GM23338 (cell line): ENCODE measurements around the gene CLDN11. TPM values are rescaled to one million over a fixed set of nuclear protein-coding genes. Genes with fewer than 3 reads are reported as not detected.
A peak's percentile ranks its signal among the peaks of the same experiment; 100 is the strongest.

Experiments used
- ATAC-seq: fragments of 200-7000 bp; cut with Tn5 transposase; 3 replicates; pipeline ENCODE4 v1.9.1; 2020
- DNase-seq: peaks from one replicate; pipeline ENCODE4 v3.0.0-alpha.2; 2015; ENCODE audit warnings: low spot score
- H2AFZ ChIP-seq: fragments of 200-600 bp; sonication (generic); 2 replicates; pipeline ENCODE4 v1.8.0; 2016; ENCODE audit warnings: antibody characterized with exemption, mild to moderate bottlenecking, moderate library complexity
- H3F3A ChIP-seq: fragments of 200-600 bp; sonication (generic); replicated peaks from 2 replicates; pipeline ENCODE4 v1.8.0; 2017; ENCODE audit warnings: antibody characterized with exemption, mixed run types, low read depth
- H3K27ac ChIP-seq: fragments of 200-600 bp; sonication (generic); 2 replicates; pipeline ENCODE4 v1.6.1; 2016; ENCODE audit warnings: low read depth
- H3K27me3 ChIP-seq: fragments of 200-600 bp; sonication (generic); 2 replicates; pipeline ENCODE4 v1.8.0; 2016; ENCODE audit warnings: mild to moderate bottlenecking, mixed run types, moderate library complexity; ENCODE audit not compliant: insufficient read depth
- H3K36me3 ChIP-seq: fragments of 200-600 bp; sonication (generic); 2 replicates; pipeline ENCODE4 v1.8.0; 2016; ENCODE audit warnings: mild to moderate bottlenecking; ENCODE audit not compliant: insufficient read depth
- H3K4me1 ChIP-seq: fragments of 200-600 bp; sonication (generic); 2 replicates; pipeline ENCODE4 v1.8.0; 2016; ENCODE audit warnings: mild to moderate bottlenecking, moderate library complexity; ENCODE audit not compliant: insufficient read depth
- H3K4me2 ChIP-seq: fragments of 200-600 bp; sonication (generic); 2 replicates; pipeline ENCODE4 v1.7.1; 2017; ENCODE audit warnings: mixed run types
- H3K4me3 ChIP-seq: fragments of 200-600 bp; sonication (generic); 2 replicates; pipeline ENCODE4 v1.6.1; 2016; ENCODE audit warnings: mixed run types
- H3K79me2 ChIP-seq: fragments of 200-600 bp; sonication (generic); replicated peaks from 2 replicates; pipeline ENCODE4 v1.8.0; 2017; ENCODE audit warnings: mild to moderate bottlenecking; ENCODE audit not compliant: insufficient read depth
- H3K9me2 ChIP-seq: fragments of 200-600 bp; sonication (generic); 2 replicates; pipeline ENCODE4 v1.8.0; 2017; ENCODE audit not compliant: insufficient read depth
- H4K20me1 ChIP-seq: fragments of 200-600 bp; sonication (generic); replicated peaks from 2 replicates; pipeline ENCODE4 v1.8.0; 2017; ENCODE audit warnings: mild to moderate bottlenecking; ENCODE audit not compliant: insufficient read depth
- H3K27ac Mint-ChIP-seq: 2 replicates; pipeline ENCODE4 v1.8.0; 2020; ENCODE audit warnings: inconsistent platforms, mild to moderate bottlenecking, moderate library complexity, mixed read lengths
- H3K27me3 Mint-ChIP-seq: 3 replicates; pipeline ENCODE4 v1.8.0; 2022; ENCODE audit warnings: low read depth, mild to moderate bottlenecking, moderate library complexity, mixed read lengths, inconsistent platforms; ENCODE audit not compliant: insufficient read depth, poor library complexity
- H3K36me3 Mint-ChIP-seq: 3 replicates; pipeline ENCODE4 v1.8.0; 2021; ENCODE audit warnings: low read depth, mild to moderate bottlenecking, inconsistent platforms, moderate library complexity, mixed read lengths
- H3K4me1 Mint-ChIP-seq: 3 replicates; pipeline ENCODE4 v1.8.0; 2020; ENCODE audit warnings: mild to moderate bottlenecking, inconsistent platforms, mixed read lengths
- H3K4me3 Mint-ChIP-seq: 3 replicates; pipeline ENCODE4 v1.8.0; 2021; ENCODE audit warnings: moderate library complexity, mild to moderate bottlenecking, inconsistent platforms, mixed read lengths
- H3K9me3 Mint-ChIP-seq: 3 replicates; pipeline ENCODE4 v1.8.0; 2020; ENCODE audit warnings: moderate library complexity, mild to moderate bottlenecking, inconsistent platforms, mixed read lengths
- CREB1 ChIP-seq: fragments of 250-450 bp; sonication (Bioruptor Pico); IDR thresholded peaks from 2 replicates; pipeline ENCODE4 v1.5.0; 2020; ENCODE audit warnings: low read depth, mild to moderate bottlenecking, moderate library complexity
- EZH2 ChIP-seq: fragments of 200-600 bp; sonication (generic); IDR thresholded peaks from one replicate; pipeline ENCODE4 v1.8.0; 2017; ENCODE audit warnings: antibody characterized with exemption, mild to moderate bottlenecking, low read depth; ENCODE audit not compliant: unreplicated experiment
- EZH2phosphoT487 ChIP-seq: fragments of 200-600 bp; sonication (generic); IDR thresholded peaks from one replicate; pipeline ENCODE4 v1.8.1; 2018; ENCODE audit warnings: antibody characterized with exemption; ENCODE audit not compliant: unreplicated experiment
- JUNB ChIP-seq: IDR thresholded peaks from one replicate; pipeline ENCODE4 v1.6.1; 2016; ENCODE audit warnings: antibody characterized with exemption; ENCODE audit not compliant: unreplicated experiment
- NANOG ChIP-seq: IDR thresholded peaks from 2 replicates; pipeline ENCODE4 v1.6.1; 2016; ENCODE audit warnings: antibody characterized with exemption, borderline replicate concordance
- POLR2AphosphoS5 ChIP-seq: IDR thresholded peaks from 2 replicates; pipeline ENCODE4 v1.6.1; 2016; ENCODE audit warnings: antibody characterized with exemption, low read depth
- STAT1 ChIP-seq: IDR thresholded peaks from one replicate; pipeline ENCODE4 v1.6.1; 2016; ENCODE audit warnings: antibody characterized with exemption; ENCODE audit not compliant: unreplicated experiment
- ZNF114 ChIP-seq: fragments of 250-450 bp; sonication (Bioruptor Pico); IDR thresholded peaks from 2 replicates; pipeline ENCODE4 v1.5.0; 2020; ENCODE audit warnings: mild to moderate bottlenecking, moderate library complexity
- ZNF331 ChIP-seq: fragments of 250-450 bp; sonication (Bioruptor Pico); IDR thresholded peaks from 2 replicates; pipeline ENCODE4 v1.5.0; 2020; ENCODE audit warnings: low read depth, mild to moderate bottlenecking, moderate library complexity
- polyA plus RNA-seq: library from polyadenylated mRNA; unstranded; fragments of >200 nt; fragmentation: Nextera tagmentation; extraction: Ambion mirVana; gene quantifications from 2 replicates; pipeline ENCODE4 v1.2.1, GENCODE V29; 2016
- total RNA-seq: library from RNA; depleted of rRNA; stranded (reverse); fragments of >200 nt; shearing (Covaris generic); gene quantifications from 2 replicates; pipeline ENCODE4 v1.2.3, GENCODE V29; 2014
- TF ChIP-seq, protein P1 (sequence below), 2 experiments: fragments of 200-600 bp in 1 of 2; sonication (generic) in 1 of 2; conservative IDR thresholded peaks; 2 replicates each; pipeline versions ENCODE4 v1.5.1 to v1.6.1; 2016 to 2017; ENCODE audit warnings: antibody characterized with exemption in 2 of 2, low read depth in 2 of 2, mild to moderate bottlenecking in 2 of 2, moderate library complexity in 1 of 2
- TF ChIP-seq, protein P2 (sequence below): IDR thresholded peaks from one replicate; pipeline ENCODE4 v1.6.1; 2018; ENCODE audit warnings: antibody characterized with exemption; ENCODE audit not compliant: unreplicated experiment
- TF ChIP-seq, protein P3 (sequence below): IDR thresholded peaks from 2 replicates; pipeline ENCODE4 v1.6.1; 2016; ENCODE audit warnings: antibody characterized with exemption
- TF ChIP-seq, protein P4 (sequence below): fragments of 250-450 bp; sonication (Bioruptor Pico); IDR thresholded peaks from 2 replicates; pipeline ENCODE4 v1.5.0; 2020; ENCODE audit warnings: mild to moderate bottlenecking, moderate library complexity

The CLDN11 gene
- total and polyA plus RNA-seq, 2 experiments from 2014 or later = 5.2 to 8.3 TPM

DNA sequence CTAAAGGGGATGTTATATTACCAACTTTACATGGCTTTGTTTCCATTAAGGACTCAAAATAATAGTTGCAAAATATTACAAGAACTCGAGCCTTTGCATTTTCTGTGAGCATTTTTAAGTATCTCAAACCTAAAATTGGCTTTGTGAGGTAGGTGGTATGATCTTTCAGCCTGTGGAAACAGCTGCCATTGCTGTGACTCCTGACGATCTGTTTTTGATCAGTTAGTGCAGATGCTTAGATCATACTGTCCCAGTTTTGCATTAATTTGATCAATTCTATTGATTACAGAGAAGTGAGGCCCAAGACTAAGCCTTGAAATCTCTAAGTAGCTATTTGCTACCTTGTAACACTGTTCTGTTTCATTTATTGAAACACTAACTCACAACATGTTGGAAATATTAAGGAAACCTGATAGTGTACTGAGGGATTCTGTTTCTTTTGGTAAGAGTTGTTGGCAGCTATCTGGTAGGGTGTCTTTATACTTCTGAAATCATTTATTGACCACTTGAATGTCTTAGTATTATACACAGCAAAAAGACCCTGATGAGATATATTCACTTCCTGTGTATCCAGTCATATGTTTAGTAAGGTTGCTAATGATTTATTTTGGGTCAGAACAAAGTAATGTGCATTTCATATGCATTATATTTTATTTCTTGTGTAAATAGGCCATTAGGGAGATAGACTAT lies 46.3 kb upstream of the CLDN11 start:
- H3K9me3 Mint-ChIP-seq = no peaks in the 10 kb centered on the region
- H3K36me3 Mint-ChIP-seq = peaks cover 67% of the 10 kb centered on the region
- Histone ChIP-seq H3K4me1 (peaks cover 45% of the 10 kb centered on the region), H3K36me3 (peaks cover 4% of the 10 kb centered on the region; the same call in 1 of the 2 replicates), H2AFZ (no peak overlapping the region), H3F3A (peaks cover 5% of the 10 kb centered on the region), H3K9me2 (no peaks in the 10 kb centered on the region), H3K4me3 (0 out of 2 replicates have a peak overlapping the region, but pooled peaks have one; percentile 4), H4K20me1 (peaks cover 90% of the 10 kb centered on the region), H3K27ac (peak overlapping the region; percentile 34; the same call in 1 of the 2 replicates), H3K79me2 (peaks cover 100% of the 10 kb centered on the region), H3K27me3 (no peaks in the 10 kb centered on the region), H3K4me2 (peak overlapping the region; percentile 41; the same call in 1 of the 2 replicates)
- no peaks in the 10 kb centered on the region for H3K27me3 Mint-ChIP-seq
- no peak overlapping the region for H3K27ac Mint-ChIP-seq
- no peak overlapping the region for H3K4me3 Mint-ChIP-seq
- DNase-seq = no peak
- TF ChIP-seq EZH2phosphoT487 (no peak), EZH2 (no peak), NANOG (no peak), ZNF331 (CRISPR knock-in tag) (no peak), JUNB (no peak), CREB1 (CRISPR knock-in tag) (no peak), ZNF114 (CRISPR knock-in tag) (no peak), STAT1 (no peak), POLR2AphosphoS5 (no peak)
- TF ChIP-seq, protein P1, sequence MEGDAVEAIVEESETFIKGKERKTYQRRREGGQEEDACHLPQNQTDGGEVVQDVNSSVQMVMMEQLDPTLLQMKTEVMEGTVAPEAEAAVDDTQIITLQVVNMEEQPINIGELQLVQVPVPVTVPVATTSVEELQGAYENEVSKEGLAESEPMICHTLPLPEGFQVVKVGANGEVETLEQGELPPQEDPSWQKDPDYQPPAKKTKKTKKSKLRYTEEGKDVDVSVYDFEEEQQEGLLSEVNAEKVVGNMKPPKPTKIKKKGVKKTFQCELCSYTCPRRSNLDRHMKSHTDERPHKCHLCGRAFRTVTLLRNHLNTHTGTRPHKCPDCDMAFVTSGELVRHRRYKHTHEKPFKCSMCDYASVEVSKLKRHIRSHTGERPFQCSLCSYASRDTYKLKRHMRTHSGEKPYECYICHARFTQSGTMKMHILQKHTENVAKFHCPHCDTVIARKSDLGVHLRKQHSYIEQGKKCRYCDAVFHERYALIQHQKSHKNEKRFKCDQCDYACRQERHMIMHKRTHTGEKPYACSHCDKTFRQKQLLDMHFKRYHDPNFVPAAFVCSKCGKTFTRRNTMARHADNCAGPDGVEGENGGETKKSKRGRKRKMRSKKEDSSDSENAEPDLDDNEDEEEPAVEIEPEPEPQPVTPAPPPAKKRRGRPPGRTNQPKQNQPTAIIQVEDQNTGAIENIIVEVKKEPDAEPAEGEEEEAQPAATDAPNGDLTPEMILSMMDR (conservative IDR thresholded peaks at IDR 0.05; ENCODE audit: low read depth in 2 of 2) = no peak
- TF ChIP-seq, protein P2, sequence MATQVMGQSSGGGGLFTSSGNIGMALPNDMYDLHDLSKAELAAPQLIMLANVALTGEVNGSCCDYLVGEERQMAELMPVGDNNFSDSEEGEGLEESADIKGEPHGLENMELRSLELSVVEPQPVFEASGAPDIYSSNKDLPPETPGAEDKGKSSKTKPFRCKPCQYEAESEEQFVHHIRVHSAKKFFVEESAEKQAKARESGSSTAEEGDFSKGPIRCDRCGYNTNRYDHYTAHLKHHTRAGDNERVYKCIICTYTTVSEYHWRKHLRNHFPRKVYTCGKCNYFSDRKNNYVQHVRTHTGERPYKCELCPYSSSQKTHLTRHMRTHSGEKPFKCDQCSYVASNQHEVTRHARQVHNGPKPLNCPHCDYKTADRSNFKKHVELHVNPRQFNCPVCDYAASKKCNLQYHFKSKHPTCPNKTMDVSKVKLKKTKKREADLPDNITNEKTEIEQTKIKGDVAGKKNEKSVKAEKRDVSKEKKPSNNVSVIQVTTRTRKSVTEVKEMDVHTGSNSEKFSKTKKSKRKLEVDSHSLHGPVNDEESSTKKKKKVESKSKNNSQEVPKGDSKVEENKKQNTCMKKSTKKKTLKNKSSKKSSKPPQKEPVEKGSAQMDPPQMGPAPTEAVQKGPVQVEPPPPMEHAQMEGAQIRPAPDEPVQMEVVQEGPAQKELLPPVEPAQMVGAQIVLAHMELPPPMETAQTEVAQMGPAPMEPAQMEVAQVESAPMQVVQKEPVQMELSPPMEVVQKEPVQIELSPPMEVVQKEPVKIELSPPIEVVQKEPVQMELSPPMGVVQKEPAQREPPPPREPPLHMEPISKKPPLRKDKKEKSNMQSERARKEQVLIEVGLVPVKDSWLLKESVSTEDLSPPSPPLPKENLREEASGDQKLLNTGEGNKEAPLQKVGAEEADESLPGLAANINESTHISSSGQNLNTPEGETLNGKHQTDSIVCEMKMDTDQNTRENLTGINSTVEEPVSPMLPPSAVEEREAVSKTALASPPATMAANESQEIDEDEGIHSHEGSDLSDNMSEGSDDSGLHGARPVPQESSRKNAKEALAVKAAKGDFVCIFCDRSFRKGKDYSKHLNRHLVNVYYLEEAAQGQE = no peak
- TF ChIP-seq, protein P3, sequence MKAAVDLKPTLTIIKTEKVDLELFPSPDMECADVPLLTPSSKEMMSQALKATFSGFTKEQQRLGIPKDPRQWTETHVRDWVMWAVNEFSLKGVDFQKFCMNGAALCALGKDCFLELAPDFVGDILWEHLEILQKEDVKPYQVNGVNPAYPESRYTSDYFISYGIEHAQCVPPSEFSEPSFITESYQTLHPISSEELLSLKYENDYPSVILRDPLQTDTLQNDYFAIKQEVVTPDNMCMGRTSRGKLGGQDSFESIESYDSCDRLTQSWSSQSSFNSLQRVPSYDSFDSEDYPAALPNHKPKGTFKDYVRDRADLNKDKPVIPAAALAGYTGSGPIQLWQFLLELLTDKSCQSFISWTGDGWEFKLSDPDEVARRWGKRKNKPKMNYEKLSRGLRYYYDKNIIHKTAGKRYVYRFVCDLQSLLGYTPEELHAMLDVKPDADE = no peak
- TF ChIP-seq, protein P4, sequence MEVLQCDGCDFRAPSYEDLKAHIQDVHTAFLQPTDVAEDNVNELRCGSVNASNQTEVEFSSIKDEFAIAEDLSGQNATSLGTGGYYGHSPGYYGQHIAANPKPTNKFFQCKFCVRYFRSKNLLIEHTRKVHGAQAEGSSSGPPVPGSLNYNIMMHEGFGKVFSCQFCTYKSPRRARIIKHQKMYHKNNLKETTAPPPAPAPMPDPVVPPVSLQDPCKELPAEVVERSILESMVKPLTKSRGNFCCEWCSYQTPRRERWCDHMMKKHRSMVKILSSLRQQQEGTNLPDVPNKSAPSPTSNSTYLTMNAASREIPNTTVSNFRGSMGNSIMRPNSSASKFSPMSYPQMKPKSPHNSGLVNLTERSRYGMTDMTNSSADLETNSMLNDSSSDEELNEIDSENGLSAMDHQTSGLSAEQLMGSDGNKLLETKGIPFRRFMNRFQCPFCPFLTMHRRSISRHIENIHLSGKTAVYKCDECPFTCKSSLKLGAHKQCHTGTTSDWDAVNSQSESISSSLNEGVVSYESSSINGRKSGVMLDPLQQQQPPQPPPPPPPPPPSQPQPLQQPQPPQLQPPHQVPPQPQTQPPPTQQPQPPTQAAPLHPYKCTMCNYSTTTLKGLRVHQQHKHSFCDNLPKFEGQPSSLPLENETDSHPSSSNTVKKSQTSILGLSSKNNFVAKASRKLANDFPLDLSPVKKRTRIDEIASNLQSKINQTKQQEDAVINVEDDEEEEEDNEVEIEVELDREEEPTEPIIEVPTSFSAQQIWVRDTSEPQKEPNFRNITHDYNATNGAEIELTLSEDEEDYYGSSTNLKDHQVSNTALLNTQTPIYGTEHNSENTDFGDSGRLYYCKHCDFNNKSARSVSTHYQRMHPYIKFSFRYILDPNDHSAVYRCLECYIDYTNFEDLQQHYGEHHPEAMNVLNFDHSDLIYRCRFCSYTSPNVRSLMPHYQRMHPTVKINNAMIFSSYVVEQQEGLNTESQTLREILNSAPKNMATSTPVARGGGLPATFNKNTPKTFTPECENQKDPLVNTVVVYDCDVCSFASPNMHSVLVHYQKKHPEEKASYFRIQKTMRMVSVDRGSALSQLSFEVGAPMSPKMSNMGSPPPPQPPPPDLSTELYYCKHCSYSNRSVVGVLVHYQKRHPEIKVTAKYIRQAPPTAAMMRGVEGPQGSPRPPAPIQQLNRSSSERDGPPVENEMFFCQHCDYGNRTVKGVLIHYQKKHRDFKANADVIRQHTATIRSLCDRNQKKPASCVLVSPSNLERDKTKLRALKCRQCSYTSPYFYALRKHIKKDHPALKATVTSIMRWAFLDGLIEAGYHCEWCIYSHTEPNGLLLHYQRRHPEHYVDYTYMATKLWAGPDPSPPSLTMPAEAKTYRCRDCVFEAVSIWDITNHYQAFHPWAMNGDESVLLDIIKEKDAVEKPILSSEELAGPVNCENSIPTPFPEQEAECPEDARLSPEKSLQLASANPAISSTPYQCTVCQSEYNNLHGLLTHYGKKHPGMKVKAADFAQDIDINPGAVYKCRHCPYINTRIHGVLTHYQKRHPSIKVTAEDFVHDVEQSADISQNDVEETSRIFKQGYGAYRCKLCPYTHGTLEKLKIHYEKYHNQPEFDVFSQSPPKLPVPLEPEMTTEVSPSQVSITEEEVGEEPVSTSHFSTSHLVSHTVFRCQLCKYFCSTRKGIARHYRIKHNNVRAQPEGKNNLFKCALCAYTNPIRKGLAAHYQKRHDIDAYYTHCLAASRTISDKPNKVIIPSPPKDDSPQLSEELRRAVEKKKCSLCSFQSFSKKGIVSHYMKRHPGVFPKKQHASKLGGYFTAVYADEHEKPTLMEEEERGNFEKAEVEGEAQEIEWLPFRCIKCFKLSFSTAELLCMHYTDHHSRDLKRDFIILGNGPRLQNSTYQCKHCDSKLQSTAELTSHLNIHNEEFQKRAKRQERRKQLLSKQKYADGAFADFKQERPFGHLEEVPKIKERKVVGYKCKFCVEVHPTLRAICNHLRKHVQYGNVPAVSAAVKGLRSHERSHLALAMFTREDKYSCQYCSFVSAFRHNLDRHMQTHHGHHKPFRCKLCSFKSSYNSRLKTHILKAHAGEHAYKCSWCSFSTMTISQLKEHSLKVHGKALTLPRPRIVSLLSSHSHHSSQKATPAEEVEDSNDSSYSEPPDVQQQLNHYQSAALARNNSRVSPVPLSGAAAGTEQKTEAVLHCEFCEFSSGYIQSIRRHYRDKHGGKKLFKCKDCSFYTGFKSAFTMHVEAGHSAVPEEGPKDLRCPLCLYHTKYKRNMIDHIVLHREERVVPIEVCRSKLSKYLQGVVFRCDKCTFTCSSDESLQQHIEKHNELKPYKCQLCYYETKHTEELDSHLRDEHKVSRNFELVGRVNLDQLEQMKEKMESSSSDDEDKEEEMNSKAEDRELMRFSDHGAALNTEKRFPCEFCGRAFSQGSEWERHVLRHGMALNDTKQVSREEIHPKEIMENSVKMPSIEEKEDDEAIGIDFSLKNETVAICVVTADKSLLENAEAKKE = no peak
- no peak for ATAC-seq
- peaks cover 32% of the 10 kb centered on the region; the same call in 2 of the 3 replicates for H3K4me1 Mint-ChIP-seq
